EH (cell line): ENCODE results near the gene BNC2.

ENCODE experiments used
- DNase-seq: peaks from one replicate; pipeline ENCODE4 v3.0.0-alpha.2; 2015; ENCODE audit warnings: low read depth

Gene BNC2

GRCh38 chr9:16816011-16816410, 54.5 kb downstream of the BNC2 start:
- no peak for DNase-seq

GRCh38 chr9:16815079-16815478, 55.4 kb downstream of the BNC2 start:
- DNase-seq: no peak

GRCh38 chr9:16813838-16814237, 56.6 kb downstream of the BNC2 start:
- no peak for DNase-seq

GRCh38 chr9:16811987-16812685, 58.3 kb downstream of the BNC2 start:
- no peak for DNase-seq

- no peak for DNase-seq
Measured at GRCh38 chr9:16809912-16810610, 60.4 kb downstream of the BNC2 start.

GRCh38 chr9:16806674-16807073, 63.8 kb downstream of the BNC2 start:
- DNase-seq: no peak

- no peak for DNase-seq
Measured at GRCh38 chr9:16803648-16804047, 66.8 kb downstream of the BNC2 start.

GRCh38 chr9:16801871-16802466, 68.5 kb downstream of the BNC2 start:
- no peak for DNase-seq

- no peak for DNase-seq
Measured at GRCh38 chr9:16796304-16796825, 74.1 kb downstream of the BNC2 start.

GRCh38 chr9:16794871-16795639, 75.4 kb downstream of the BNC2 start:
- DNase-seq: peak; percentile 99

GRCh38 chr9:16794103-16794502, 76.4 kb downstream of the BNC2 start:
- DNase-seq: no peak

- DNase-seq: peak; percentile 50
Measured at GRCh38 chr9:16787724-16788123, 82.7 kb downstream of the BNC2 start.

GRCh38 chr9:16784002-16784401, 86.5 kb downstream of the BNC2 start:
- no peak for DNase-seq

- DNase-seq: no peak
Measured at GRCh38 chr9:16782490-16782889, 88.0 kb downstream of the BNC2 start.

- DNase-seq: no peak
Measured at GRCh38 chr9:16775330-16775729, 95.1 kb downstream of the BNC2 start.

- no peak for DNase-seq
Measured at GRCh38 chr9:16773617-16774016, 96.9 kb downstream of the BNC2 start.

- no peak for DNase-seq
Measured at GRCh38 chr9:16773116-16773515, 97.4 kb downstream of the BNC2 start.

- no peak for DNase-seq
Measured at GRCh38 chr9:16771356-16771755, 99.1 kb downstream of the BNC2 start.

GRCh38 chr9:16769291-16769690, 101.2 kb downstream of the BNC2 start:
- DNase-seq: no peak

- DNase-seq: no peak
Measured at GRCh38 chr9:16768816-16769215, 101.7 kb downstream of the BNC2 start.

GRCh38 chr9:16767366-16767765, 103.1 kb downstream of the BNC2 start:
- DNase-seq: no peak

GRCh38 chr9:16763946-16764345, 106.5 kb downstream of the BNC2 start:
- no peak for DNase-seq
